Neural crest cell (in vitro differentiated cells): ENCODE measurements around the gene GFI1. TPM values are rescaled to one million over a fixed set of nuclear protein-coding genes. Genes with fewer than 3 reads are reported as not detected.

Experiments used
- DNase-seq: peaks from one replicate; pipeline ENCODE4 v3.0.0; 2021; ENCODE audit warnings: low read depth, mixed read lengths, low spot score
- H3K27ac Mint-ChIP-seq: one replicate; pipeline ENCODE4 v1.8.0; 2021; ENCODE audit warnings: mild to moderate bottlenecking, mixed read lengths; ENCODE audit not compliant: unreplicated experiment
- H3K27me3 Mint-ChIP-seq: 2 replicates; pipeline ENCODE4 v1.8.0; 2021; ENCODE audit warnings: low read depth, mild to moderate bottlenecking, mixed read lengths
- H3K36me3 Mint-ChIP-seq: 2 replicates; pipeline ENCODE4 v1.8.0; 2021; ENCODE audit warnings: low read depth, mild to moderate bottlenecking, mixed read lengths
- H3K4me1 Mint-ChIP-seq: 2 replicates; pipeline ENCODE4 v1.8.0; 2021; ENCODE audit warnings: mixed read lengths
- H3K4me3 Mint-ChIP-seq: one replicate; pipeline ENCODE4 v1.8.0; 2021; ENCODE audit warnings: mild to moderate bottlenecking, mixed read lengths
- H3K9me3 Mint-ChIP-seq: 2 replicates; pipeline ENCODE4 v1.8.0; 2021; ENCODE audit warnings: mixed read lengths
- total RNA-seq: library from RNA; stranded (reverse); gene quantifications from 2 replicates; pipeline ENCODE4 v1.2.1, GENCODE V29; 2021
- TF ChIP-seq, protein P1 (sequence below): fragments of 200-600 bp; sonication (generic); conservative IDR thresholded peaks from 2 replicates; pipeline ENCODE4 v1.5.0; 2021; ENCODE audit warnings: antibody characterized with exemption, mild to moderate bottlenecking

GFI1 gene
- total RNA-seq, 1 donor from 2014 or later = 0.16 TPM

DNA sequence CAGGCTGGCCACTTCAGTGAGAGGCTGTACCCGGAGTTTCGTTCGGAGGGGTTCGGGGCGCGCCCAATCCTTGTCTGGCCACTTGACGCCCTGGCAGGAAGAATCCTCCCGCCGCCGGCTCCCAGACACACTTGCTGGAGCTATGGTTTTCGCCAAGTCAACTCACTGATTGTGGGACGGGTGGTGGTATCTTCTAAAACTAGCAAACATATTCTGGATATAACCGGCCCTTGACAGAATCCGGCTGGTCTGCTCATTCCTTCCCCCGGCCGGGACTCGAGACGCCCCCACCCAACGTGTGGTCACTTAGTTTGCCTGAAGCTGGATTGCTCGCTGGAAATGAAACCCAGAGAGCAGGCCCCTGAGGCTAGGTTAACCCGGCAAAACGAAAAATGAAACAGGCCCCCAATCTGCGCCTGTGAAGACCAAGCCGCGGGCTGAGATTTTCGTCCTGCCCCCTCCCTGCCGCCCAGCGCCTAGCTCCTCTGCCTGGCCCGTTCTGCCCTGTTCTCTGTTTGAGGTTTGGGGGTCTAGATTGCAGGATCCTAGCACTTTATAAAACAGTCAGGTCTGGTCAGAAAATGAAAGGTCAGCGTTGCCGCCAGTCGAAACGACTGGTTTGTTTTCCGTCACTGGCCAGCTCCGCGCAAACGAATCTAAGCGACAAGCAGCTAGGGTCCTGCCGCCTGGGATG lies 4.6 kb downstream of the GFI1 start:
- Mint-ChIP-seq H3K27ac (no peak overlapping the region), H3K4me1 (peaks cover 45% of the 10 kb centered on the region), H3K36me3 (peaks cover 3% of the 10 kb centered on the region), H3K4me3 (peak overlapping the region; percentile 72), H3K9me3 (no peaks in the 10 kb centered on the region), H3K27me3 (peaks cover 96% of the 10 kb centered on the region)
- DNase-seq = peak; percentile 24
- TF ChIP-seq, protein P1, sequence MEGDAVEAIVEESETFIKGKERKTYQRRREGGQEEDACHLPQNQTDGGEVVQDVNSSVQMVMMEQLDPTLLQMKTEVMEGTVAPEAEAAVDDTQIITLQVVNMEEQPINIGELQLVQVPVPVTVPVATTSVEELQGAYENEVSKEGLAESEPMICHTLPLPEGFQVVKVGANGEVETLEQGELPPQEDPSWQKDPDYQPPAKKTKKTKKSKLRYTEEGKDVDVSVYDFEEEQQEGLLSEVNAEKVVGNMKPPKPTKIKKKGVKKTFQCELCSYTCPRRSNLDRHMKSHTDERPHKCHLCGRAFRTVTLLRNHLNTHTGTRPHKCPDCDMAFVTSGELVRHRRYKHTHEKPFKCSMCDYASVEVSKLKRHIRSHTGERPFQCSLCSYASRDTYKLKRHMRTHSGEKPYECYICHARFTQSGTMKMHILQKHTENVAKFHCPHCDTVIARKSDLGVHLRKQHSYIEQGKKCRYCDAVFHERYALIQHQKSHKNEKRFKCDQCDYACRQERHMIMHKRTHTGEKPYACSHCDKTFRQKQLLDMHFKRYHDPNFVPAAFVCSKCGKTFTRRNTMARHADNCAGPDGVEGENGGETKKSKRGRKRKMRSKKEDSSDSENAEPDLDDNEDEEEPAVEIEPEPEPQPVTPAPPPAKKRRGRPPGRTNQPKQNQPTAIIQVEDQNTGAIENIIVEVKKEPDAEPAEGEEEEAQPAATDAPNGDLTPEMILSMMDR = no peak

DNA sequence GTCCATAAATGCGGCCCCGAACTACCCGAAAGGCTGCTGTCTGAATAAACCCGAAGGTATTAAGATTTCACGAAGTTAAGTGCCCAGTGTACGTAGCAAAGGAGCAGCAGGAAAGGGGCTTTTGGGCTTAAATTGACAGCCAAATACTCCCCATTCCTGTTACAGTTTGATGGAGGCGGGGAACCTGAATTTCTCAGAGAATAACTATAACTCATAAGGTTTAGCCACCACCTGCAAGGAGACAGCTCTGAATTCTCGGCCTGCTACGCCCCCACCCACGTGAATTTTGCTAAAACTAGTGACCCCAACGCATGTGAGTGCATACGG lies 5.2 kb downstream of the GFI1 start:
- Mint-ChIP-seq H3K27me3 (peaks cover 97% of the 10 kb centered on the region), H3K27ac (no peak overlapping the region), H3K9me3 (no peaks in the 10 kb centered on the region), H3K4me1 (peaks cover 45% of the 10 kb centered on the region), H3K36me3 (peaks cover 3% of the 10 kb centered on the region), H3K4me3 (peak overlapping the region; percentile 83)
- DNase-seq = no peak
- TF ChIP-seq, protein P1 = no peak

DNA sequence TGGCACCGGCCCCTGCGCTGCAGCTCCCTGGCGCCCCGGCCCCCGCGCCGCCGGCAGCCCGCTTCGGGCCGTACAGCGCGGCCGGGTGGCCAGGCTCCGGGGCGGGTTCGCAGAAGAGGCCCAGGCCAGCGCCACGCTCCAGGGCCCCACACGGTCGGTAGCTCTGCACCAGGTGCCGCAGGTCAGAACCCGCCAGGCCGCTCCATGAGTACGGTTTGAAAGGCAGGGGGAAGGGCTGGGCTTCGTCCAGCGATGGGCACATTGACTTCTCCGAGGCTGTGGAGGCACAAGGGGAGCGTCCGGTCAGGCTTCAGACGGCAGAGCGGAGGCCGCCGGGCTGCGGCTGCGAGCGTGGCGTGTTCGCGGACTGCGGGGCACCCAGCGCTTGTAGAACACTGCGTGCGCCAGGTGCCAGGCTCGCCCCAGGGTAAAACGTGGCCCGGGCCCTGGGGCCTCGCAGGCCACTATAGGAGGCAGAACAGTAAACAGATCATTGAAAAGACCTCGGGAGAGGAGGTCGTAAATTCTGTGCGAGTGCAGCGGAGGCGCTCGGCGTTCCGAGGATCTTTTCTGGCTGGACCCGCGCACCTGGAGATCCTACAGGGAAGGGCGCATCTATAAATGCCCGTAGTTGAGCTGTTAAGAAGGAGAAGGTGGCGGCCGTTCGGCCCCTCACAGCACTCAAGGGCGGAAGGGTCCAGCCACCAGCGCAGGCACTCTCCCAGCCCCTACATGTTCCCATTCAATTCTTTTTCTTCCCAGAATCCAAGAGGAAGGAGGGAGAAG lies 5.7 kb downstream of the GFI1 start:
- TF ChIP-seq, protein P1 = no peak
- H3K4me3 Mint-ChIP-seq = peak overlapping the region; percentile 83
- no peak overlapping the region for H3K27ac Mint-ChIP-seq
- peaks cover 42% of the 10 kb centered on the region for H3K4me1 Mint-ChIP-seq
- DNase-seq = peak; percentile 6
- H3K36me3 Mint-ChIP-seq = peaks cover 3% of the 10 kb centered on the region
- no peaks in the 10 kb centered on the region for H3K9me3 Mint-ChIP-seq
- H3K27me3 Mint-ChIP-seq = peaks cover 97% of the 10 kb centered on the region

DNA sequence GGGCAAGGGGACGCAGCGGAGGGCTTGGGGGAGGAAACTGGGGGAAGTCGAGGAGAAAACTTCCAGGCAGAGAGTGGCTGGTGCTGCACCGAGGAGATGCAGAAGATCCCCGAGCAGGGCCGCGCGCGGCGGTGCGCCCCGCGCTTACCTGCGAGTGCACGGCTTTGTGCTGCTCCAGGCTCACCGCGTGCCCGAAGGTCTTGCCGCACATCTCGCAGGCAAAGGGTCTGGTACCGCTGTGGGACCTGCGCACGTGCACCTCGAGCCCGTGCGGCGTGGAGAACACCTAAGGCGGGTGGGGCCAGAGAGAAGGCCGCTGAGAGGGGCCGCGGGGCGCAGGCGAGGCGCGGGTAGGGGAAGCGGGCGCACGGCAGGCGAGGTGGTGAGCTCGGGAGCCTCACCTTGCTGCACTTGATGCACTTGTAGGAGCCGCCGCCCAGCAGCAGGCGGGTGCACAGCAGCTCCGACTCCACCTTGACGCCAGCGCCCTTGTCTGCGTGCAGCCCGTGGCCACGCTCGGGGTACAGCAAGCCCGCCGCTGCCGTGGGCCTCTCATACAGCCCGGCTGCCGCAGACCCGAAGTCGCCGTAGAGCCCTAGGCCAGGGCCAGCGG lies 6.4 kb downstream of the GFI1 start:
- peaks cover 39% of the 10 kb centered on the region for H3K4me1 Mint-ChIP-seq
- H3K27me3 Mint-ChIP-seq = peaks cover 99% of the 10 kb centered on the region
- no peak overlapping the region for H3K27ac Mint-ChIP-seq
- TF ChIP-seq, protein P1 = no peak
- H3K36me3 Mint-ChIP-seq = peaks cover 3% of the 10 kb centered on the region
- no peaks in the 10 kb centered on the region for H3K9me3 Mint-ChIP-seq
- DNase-seq = no peak
- H3K4me3 Mint-ChIP-seq = peak overlapping the region; percentile 75

DNA sequence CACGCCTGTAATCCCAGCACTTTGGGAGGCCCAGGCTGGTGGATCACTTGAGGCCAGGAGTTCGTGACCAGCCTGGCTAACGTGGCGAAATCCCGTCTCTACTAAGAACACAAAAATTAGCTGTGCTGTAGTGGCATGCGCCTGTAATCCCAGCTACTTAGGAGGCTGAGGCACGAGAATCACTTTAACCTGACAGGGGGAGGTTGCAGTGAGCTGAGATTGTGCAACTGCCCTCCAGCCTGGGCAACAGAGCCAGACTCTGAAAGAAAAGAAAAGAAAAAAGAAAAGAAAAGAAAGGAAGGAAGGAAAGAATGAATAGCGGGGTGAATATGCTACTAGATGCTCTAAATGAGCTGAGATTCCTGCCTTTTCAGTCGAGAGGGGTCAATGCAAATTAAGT lies 7.1 kb downstream of the GFI1 start:
- Mint-ChIP-seq H3K4me1 (peaks cover 33% of the 10 kb centered on the region), H3K27ac (no peak overlapping the region), H3K36me3 (peaks cover 3% of the 10 kb centered on the region), H3K4me3 (peak overlapping the region; percentile 75), H3K9me3 (no peaks in the 10 kb centered on the region), H3K27me3 (peaks cover 99% of the 10 kb centered on the region)
- TF ChIP-seq, protein P1 = no peak
- no peak for DNase-seq
